Neural crest cell (in vitro differentiated cells): ENCODE measurements around the gene MMP1. TPM values are rescaled to one million over a fixed set of nuclear protein-coding genes. Genes with fewer than 3 reads are reported as not detected.

ENCODE experiments used
- DNase-seq: peaks from one replicate; pipeline ENCODE4 v3.0.0; 2021; ENCODE audit warnings: low read depth, mixed read lengths, low spot score
- H3K27ac Mint-ChIP-seq: one replicate; pipeline ENCODE4 v1.8.0; 2021; ENCODE audit warnings: mild to moderate bottlenecking, mixed read lengths; ENCODE audit not compliant: unreplicated experiment
- H3K27me3 Mint-ChIP-seq: 2 replicates; pipeline ENCODE4 v1.8.0; 2021; ENCODE audit warnings: low read depth, mild to moderate bottlenecking, mixed read lengths
- H3K36me3 Mint-ChIP-seq: 2 replicates; pipeline ENCODE4 v1.8.0; 2021; ENCODE audit warnings: low read depth, mild to moderate bottlenecking, mixed read lengths
- H3K4me1 Mint-ChIP-seq: 2 replicates; pipeline ENCODE4 v1.8.0; 2021; ENCODE audit warnings: mixed read lengths
- H3K4me3 Mint-ChIP-seq: one replicate; pipeline ENCODE4 v1.8.0; 2021; ENCODE audit warnings: mild to moderate bottlenecking, mixed read lengths
- H3K9me3 Mint-ChIP-seq: 2 replicates; pipeline ENCODE4 v1.8.0; 2021; ENCODE audit warnings: mixed read lengths
- CTCF ChIP-seq: fragments of 200-600 bp; sonication (generic); conservative IDR thresholded peaks from 2 replicates; pipeline ENCODE4 v1.5.0; 2021; ENCODE audit warnings: antibody characterized with exemption, mild to moderate bottlenecking
- total RNA-seq: library from RNA; stranded (reverse); gene quantifications from 2 replicates; pipeline ENCODE4 v1.2.1, GENCODE V29; 2021

MMP1 gene
- total RNA-seq, 1 donor from 2014 or later = not detected

GRCh38 chr11:102784380-102784779 lies 13.6 kb downstream of the MMP1 start:
- Mint-ChIP-seq H3K4me1 (peaks cover 11% of the 10 kb centered on the region), H3K27ac (no peak overlapping the region), H3K4me3 (no peak overlapping the region), H3K36me3 (no peaks in the 10 kb centered on the region), H3K9me3 (no peaks in the 10 kb centered on the region), H3K27me3 (no peaks in the 10 kb centered on the region)
- DNase-seq = no peak
- TF ChIP-seq CTCF = no peak

DNA sequence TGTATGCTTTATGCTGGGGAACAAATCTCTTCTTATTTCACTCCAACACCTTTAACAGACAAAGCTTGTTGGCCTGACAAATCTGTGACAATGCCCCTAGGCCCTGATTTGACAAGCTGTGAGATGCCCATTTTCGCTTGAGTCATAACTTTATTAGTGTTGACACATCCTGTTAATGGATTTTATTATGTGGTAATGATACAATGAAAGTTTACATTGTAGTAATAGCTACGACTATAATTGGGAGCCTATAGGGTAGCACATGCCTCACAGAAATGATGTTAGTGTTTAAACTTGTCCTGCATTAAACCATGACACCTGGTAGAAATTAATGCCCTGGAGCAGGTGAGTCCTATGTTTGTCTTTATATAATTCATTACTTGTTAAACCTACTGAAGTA lies 14.2 kb downstream of the MMP1 start:
- no peak overlapping the region for H3K4me3 Mint-ChIP-seq
- no peaks in the 10 kb centered on the region for H3K36me3 Mint-ChIP-seq
- no peak for TF ChIP-seq CTCF
- H3K4me1 Mint-ChIP-seq = peaks cover 11% of the 10 kb centered on the region
- H3K27me3 Mint-ChIP-seq = no peaks in the 10 kb centered on the region
- no peak for DNase-seq
- H3K27ac Mint-ChIP-seq = no peak overlapping the region
- no peaks in the 10 kb centered on the region for H3K9me3 Mint-ChIP-seq

DNA sequence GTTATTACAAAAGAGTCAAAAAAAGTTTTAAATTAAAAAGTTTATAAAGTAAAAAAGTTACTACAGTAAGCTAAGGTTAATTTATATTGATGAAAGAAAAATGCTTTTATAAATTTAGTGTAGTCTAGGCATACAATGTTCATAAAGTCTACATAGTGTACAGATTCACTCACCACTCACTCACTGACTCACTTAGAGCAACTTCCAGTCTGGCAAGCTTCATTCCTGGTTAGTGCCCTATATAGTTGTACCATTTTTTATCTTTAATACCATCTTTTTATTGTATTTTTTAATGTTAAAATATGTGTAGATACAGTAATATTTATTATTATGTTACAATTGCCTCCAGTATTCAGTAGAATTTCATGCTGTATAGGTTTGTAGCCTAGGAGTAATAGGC lies 14.9 kb downstream of the MMP1 start:
- no peaks in the 10 kb centered on the region for H3K36me3 Mint-ChIP-seq
- no peak overlapping the region for H3K27ac Mint-ChIP-seq
- H3K4me3 Mint-ChIP-seq = no peak overlapping the region
- TF ChIP-seq CTCF = no peak
- H3K4me1 Mint-ChIP-seq = peaks cover 11% of the 10 kb centered on the region
- H3K9me3 Mint-ChIP-seq = no peaks in the 10 kb centered on the region
- DNase-seq = no peak
- H3K27me3 Mint-ChIP-seq = no peaks in the 10 kb centered on the region

- Mint-ChIP-seq H3K4me3 (no peak overlapping the region), H3K27me3 (no peaks in the 10 kb centered on the region), H3K36me3 (no peaks in the 10 kb centered on the region), H3K4me1 (peaks cover 11% of the 10 kb centered on the region), H3K9me3 (no peaks in the 10 kb centered on the region), H3K27ac (no peak overlapping the region)
- no peak for DNase-seq
- no peak for TF ChIP-seq CTCF
These were observed 16.3 kb downstream of the MMP1 start for GRCh38 chr11:102781676-102782075.

GRCh38 chr11:102780491-102780918 lies 17.5 kb downstream of the MMP1 start, which contains the start of gene MMP10:
Gene MMP10 (minus strand): TSS chr11:102780628. CDS start chr11:102780591, 37 bp downstream.
- peaks cover 11% of the 10 kb centered on the region for H3K4me1 Mint-ChIP-seq
- DNase-seq = no peak
- no peaks in the 10 kb centered on the region for H3K36me3 Mint-ChIP-seq
- no peaks in the 10 kb centered on the region for H3K9me3 Mint-ChIP-seq
- H3K4me3 Mint-ChIP-seq = no peak within 1 kb of the TSS
- peak; percentile 63 for TF ChIP-seq CTCF
- H3K27ac Mint-ChIP-seq = no peak within 1 kb of the TSS
- no peaks in the 10 kb centered on the region for H3K27me3 Mint-ChIP-seq

GRCh38 chr11:102776454-102776853 lies 21.5 kb downstream of the MMP1 start:
- H3K9me3 Mint-ChIP-seq = no peaks in the 10 kb centered on the region

More at GRCh38 chr11:102776454-102776853, 21.5 kb downstream of the MMP1 start:
- Mint-ChIP-seq H3K4me3 (no peak overlapping the region), H3K4me1 (peaks cover 11% of the 10 kb centered on the region), H3K27me3 (no peaks in the 10 kb centered on the region), H3K27ac (no peak overlapping the region), H3K36me3 (no peaks in the 10 kb centered on the region)
- no peak for TF ChIP-seq CTCF
- no peak for DNase-seq
